Stimulated activated CD8-positive, alpha-beta memory T cell treated with anti-CD3 and anti-CD28 coated beads, Interleukin-15, amount 100 ng/mL, for 4 hours (primary cell): ENCODE results near the gene TXNRD2.

Source experiments
- DNase-seq, 2 donors: peaks; one replicate each; pipeline ENCODE4 v3.0.0-alpha.2; 2020; ENCODE audit warnings: low read depth in 2 of 2

The TXNRD2 gene

DNA sequence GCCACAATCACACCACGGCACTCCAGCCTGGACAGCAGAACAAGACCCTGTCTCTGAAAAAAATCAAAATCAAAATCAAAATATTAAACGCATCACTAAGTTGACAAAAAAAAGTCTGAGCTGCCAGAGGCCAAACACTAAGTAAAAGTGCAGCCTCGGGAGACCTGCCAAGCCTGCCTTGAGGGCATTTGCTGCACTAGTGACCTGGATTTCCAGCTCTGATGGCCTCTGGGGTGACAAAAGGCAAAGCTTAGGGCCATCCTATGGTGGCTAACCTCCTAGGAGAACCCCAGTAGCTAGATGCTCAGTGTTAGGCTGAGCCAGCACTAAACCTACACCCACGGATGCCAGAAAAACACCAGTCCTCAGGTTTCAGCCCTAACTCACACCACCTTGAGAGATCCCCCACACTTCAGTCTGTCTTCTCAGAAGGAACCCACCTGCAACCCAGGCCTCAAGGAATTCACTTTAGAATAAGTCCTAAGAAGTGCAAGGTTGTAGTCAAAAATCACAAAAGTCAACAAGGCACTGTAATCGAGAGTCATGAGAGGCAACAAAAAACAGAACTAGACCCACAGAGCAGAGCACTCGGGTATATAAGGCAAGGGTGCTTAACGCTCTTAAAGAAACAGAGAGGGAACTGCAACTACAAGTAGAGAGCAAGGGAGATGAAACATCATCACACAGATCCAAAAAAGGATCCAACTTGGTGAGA, 115.6 kb downstream of the TXNRD2 start:
- DNase-seq = no peak
